ENCODE data around the gene SLC23A2.

DNA sequence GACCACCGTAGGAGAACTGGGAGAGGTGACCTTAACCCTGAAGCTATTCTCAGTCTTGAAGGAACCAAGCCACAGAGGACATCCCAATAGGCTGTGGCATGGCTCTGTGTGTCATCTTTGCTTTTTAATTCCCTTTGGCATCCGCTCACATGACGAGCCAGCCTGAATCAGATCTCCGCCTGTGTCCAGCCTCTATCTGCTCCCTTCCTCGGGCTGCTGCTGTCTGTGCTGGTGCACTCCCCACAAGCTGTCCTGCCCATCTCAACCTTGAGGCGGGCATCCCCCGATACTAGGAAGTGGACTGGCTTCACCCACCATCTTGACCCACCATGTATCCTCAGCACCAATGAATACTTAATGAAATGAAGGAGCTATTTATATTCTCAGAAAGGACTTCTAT, 111.9 kb downstream of the SLC23A2 start:
- TF ChIP-seq, protein P1, sequence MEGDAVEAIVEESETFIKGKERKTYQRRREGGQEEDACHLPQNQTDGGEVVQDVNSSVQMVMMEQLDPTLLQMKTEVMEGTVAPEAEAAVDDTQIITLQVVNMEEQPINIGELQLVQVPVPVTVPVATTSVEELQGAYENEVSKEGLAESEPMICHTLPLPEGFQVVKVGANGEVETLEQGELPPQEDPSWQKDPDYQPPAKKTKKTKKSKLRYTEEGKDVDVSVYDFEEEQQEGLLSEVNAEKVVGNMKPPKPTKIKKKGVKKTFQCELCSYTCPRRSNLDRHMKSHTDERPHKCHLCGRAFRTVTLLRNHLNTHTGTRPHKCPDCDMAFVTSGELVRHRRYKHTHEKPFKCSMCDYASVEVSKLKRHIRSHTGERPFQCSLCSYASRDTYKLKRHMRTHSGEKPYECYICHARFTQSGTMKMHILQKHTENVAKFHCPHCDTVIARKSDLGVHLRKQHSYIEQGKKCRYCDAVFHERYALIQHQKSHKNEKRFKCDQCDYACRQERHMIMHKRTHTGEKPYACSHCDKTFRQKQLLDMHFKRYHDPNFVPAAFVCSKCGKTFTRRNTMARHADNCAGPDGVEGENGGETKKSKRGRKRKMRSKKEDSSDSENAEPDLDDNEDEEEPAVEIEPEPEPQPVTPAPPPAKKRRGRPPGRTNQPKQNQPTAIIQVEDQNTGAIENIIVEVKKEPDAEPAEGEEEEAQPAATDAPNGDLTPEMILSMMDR (IDR thresholded peaks at IDR 0.05 in 2 of 3, conservative IDR thresholded peaks at IDR 0.05 in 1 of 3; ENCODE audit: borderline replicate concordance in 1 of 3, insufficient read depth in 1 of 3, low read depth in 2 of 3, low read length in 2 of 3), result no peak
- TF ChIP-seq ZNF274 (IDR thresholded peaks at IDR 0.05; ENCODE audit: low read depth, low read length), result no peak
